CD14-positive monocyte (primary cell): Measurements from ENCODE around the gene IFI27L2. TPM values are rescaled to one million over a fixed set of nuclear protein-coding genes. Genes with fewer than 3 reads are reported as not detected.

Experiments used
- DNase-seq, 3 donors: peaks; one replicate each; pipeline ENCODE4 v3.0.0-alpha.2; 2011 to 2022
- H2AFZ ChIP-seq: 2 replicates; pipeline ENCODE4 v1.6.0; 2012; ENCODE audit warnings: mild to moderate bottlenecking, low read depth, low read length, inconsistent platforms; ENCODE audit not compliant: insufficient read depth, poor library complexity, severe bottlenecking
- H3K27ac ChIP-seq, 2 donors: 1 replicate in 1 of 2; 2 replicates in 1 of 2; pipeline ENCODE4 v1.5.1; 2012 to 2013; ENCODE audit warnings: low read length in 2 of 2, control low read depth in 1 of 2, inconsistent platforms in 1 of 2, low read depth in 1 of 2, mild to moderate bottlenecking in 1 of 2
- H3K27me3 ChIP-seq, 2 donors: one replicate each; pipeline versions ENCODE4 v1.6.0 to v1.6.1; 2011 to 2013; ENCODE audit warnings: low read length in 2 of 2; ENCODE audit not compliant: control insufficient read depth in 2 of 2, insufficient read depth in 2 of 2
- H3K36me3 ChIP-seq, 2 donors: replicated peaks in 1 of 2; 1 replicate in 1 of 2; 2 replicates in 1 of 2; pipeline versions ENCODE4 v1.5.1 to v1.6.1; 2012 to 2013; ENCODE audit warnings: low read length in 2 of 2, control low read depth in 1 of 2, inconsistent platforms in 1 of 2, mild to moderate bottlenecking in 1 of 2; ENCODE audit not compliant: insufficient read depth in 2 of 2, control insufficient read depth in 1 of 2
- H3K4me1 ChIP-seq, 2 donors: 1 replicate in 1 of 2; 2 replicates in 1 of 2; pipeline versions ENCODE4 v1.5.1 to v1.6.1; 2012 to 2013; ENCODE audit warnings: low read length in 2 of 2, control low read depth in 1 of 2, inconsistent platforms in 1 of 2, mild to moderate bottlenecking in 1 of 2, moderate library complexity in 1 of 2; ENCODE audit not compliant: insufficient read depth in 2 of 2, control insufficient read depth in 1 of 2
- H3K4me2 ChIP-seq: replicated peaks from 2 replicates; pipeline ENCODE3; 2012; ENCODE audit warnings: low read length, moderate library complexity, mild to moderate bottlenecking; ENCODE audit not compliant: poor library complexity, severe bottlenecking; ENCODE audit errors: extremely low read depth
- H3K4me3 ChIP-seq, 3 experiments: fragments of 200-600 bp in 1 of 3; sonication (generic) in 1 of 3; replicated peaks in 1 of 3; 1 replicate in 2 of 3; 2 replicates in 1 of 3; pipeline ENCODE4 v1.5.1; 2011 to 2013; ENCODE audit warnings: low read length in 3 of 3, mild to moderate bottlenecking in 3 of 3, control low read depth in 2 of 3, low read depth in 2 of 3, inconsistent platforms in 1 of 3, moderate library complexity in 1 of 3
- H3K79me2 ChIP-seq: 2 replicates; pipeline ENCODE4 v1.6.0; 2012; ENCODE audit warnings: mild to moderate bottlenecking, control low read depth, inconsistent platforms, low read length, moderate library complexity; ENCODE audit not compliant: insufficient read depth
- H3K9ac ChIP-seq: 2 replicates; pipeline ENCODE4 v1.6.0; 2017; ENCODE audit warnings: low read length, mild to moderate bottlenecking; ENCODE audit not compliant: insufficient read depth, poor library complexity, severe bottlenecking
- H3K9me3 ChIP-seq, 2 donors: replicated peaks in 1 of 2; 1 replicate in 1 of 2; 2 replicates in 1 of 2; pipeline versions ENCODE4 v1.5.1 to v1.6.1; 2012 to 2013; ENCODE audit warnings: low read length in 2 of 2, control low read depth in 1 of 2; ENCODE audit not compliant: control insufficient read depth in 1 of 2, insufficient read depth in 1 of 2
- H4K20me1 ChIP-seq: 2 replicates; pipeline ENCODE4 v1.6.0; 2012; ENCODE audit warnings: mild to moderate bottlenecking, low read length, control low read depth, moderate library complexity; ENCODE audit not compliant: insufficient read depth
- H3K27ac Mint-ChIP-seq, 7 donors: one replicate each; pipeline ENCODE4 v1.8.0; 2020; ENCODE audit warnings: mild to moderate bottlenecking in 7 of 7, mixed read lengths in 7 of 7, moderate library complexity in 6 of 7, inconsistent platforms in 2 of 7
- H3K27me3 Mint-ChIP-seq, 3 donors: one replicate each; pipeline ENCODE4 v1.8.0; 2021 to 2022; ENCODE audit warnings: low read depth in 3 of 3, mild to moderate bottlenecking in 3 of 3, mixed read lengths in 3 of 3, moderate library complexity in 3 of 3, inconsistent platforms in 1 of 3
- H3K36me3 Mint-ChIP-seq, 2 donors: one replicate each; pipeline ENCODE4 v1.8.0; 2020; ENCODE audit warnings: mixed read lengths in 2 of 2, inconsistent platforms in 1 of 2, mild to moderate bottlenecking in 1 of 2
- H3K4me1 Mint-ChIP-seq: one replicate; pipeline ENCODE4 v1.8.0; 2020; ENCODE audit warnings: mild to moderate bottlenecking, mixed read lengths
- H3K4me3 Mint-ChIP-seq, 2 donors: one replicate each; pipeline ENCODE4 v1.8.0; 2020; ENCODE audit warnings: mild to moderate bottlenecking in 2 of 2, mixed read lengths in 2 of 2, moderate library complexity in 1 of 2
- H3K9me3 Mint-ChIP-seq, 7 donors: one replicate each; pipeline ENCODE4 v1.8.0; 2020 to 2022; ENCODE audit warnings: mixed read lengths in 7 of 7, mild to moderate bottlenecking in 6 of 7, moderate library complexity in 6 of 7, inconsistent platforms in 2 of 7
- WGBS: methylation state at CpG from one replicate; pipeline ENCODE4 v1.1.5; 2013; ENCODE audit warnings: missing lambda C conversion rate; ENCODE audit not compliant: insufficient coverage; 5-methylcytosine and 5-hydroxymethylcytosine counted together
- intact Hi-C, 2 donors: fragments of 100-400 bp; cut with micrococcal nuclease; formaldehyde crosslinking; loops; one replicate each; pipeline versions ENCODE4 v1.15.0 to v1.15.1; 2023
- polyA plus RNA-seq, 3 donors: library from polyadenylated mRNA; depleted of rRNA in 1 of 3; unstranded in 2 of 3; stranded (reverse) in 1 of 3; fragments of 300-500 nt in 2 of 3; fragments of >200 nt in 1 of 3; fragmentation: Illumina TruSeq in 2 of 3; gene quantifications; 1 replicate in 2 of 3; 2 replicates in 1 of 3; pipeline ENCODE4 v1.2.3, GENCODE V29; 2012 to 2021
- TF ChIP-seq, protein P1 (sequence below): fragments of 200-600 bp; IDR thresholded peaks from one replicate; pipeline ENCODE4 v1.8.0; 2022; ENCODE audit warnings: antibody characterized with exemption, mild to moderate bottlenecking

The IFI27L2 gene
- polyA plus RNA-seq, 3 donors: 55.4 to 156 (median 96.1) TPM

DNA sequence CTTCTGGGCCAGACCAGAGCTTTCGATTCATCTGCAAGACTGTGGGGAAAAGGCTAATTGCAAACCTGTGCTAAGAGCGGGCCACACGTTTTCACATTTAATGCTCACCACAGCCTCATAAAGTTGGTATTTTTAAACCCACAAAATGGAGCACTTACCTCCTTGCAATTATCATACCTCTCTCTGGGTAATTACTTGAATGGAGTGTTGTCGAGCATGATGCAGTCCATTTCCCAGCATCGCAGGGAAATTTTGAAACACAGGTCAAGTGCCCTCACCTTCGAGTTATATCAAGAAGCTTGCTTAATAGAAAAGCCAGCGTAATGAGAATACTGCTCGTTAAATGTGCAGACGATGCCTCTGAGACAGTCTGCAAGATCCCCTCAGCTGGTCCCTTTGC is 8.8 kb upstream of the IFI27L2 start:
- intact Hi-C loops: loop anchor here in 1 of 2 donors (5.0 kb wide), 1 partner anchor 101 kb away; no protein-coding TSS in a partner anchor
- Mint-ChIP-seq H3K27ac (no peak overlapping the region), H3K36me3 (no peaks in the 10 kb centered on the region), H3K9me3 (peaks cover 4 to 13% (median 8%) of the 10 kb centered on the region in 7 donors), H3K4me1 (peaks cover 2% of the 10 kb centered on the region), H3K4me3 (no peak overlapping the region), H3K27me3 (peaks cover 3 to 15% (median 10%) of the 10 kb centered on the region in 3 donors)
- 93% methylated on average over 4 of the region's 9 CpGs for WGBS
- Histone ChIP-seq H3K27ac (no peak overlapping the region), H3K9ac (no peak overlapping the region), H3K36me3 (no peaks in the 10 kb centered on the region), H3K9me3 (peaks cover 0 to 5% of the 10 kb centered on the region in 2 donors), H3K4me3 (no peak overlapping the region), H2AFZ (no peak overlapping the region), H4K20me1 (no peaks in the 10 kb centered on the region), H3K4me1 (no peaks in the 10 kb centered on the region), H3K27me3 (no peaks in the 10 kb centered on the region), H3K4me2 (no peak overlapping the region), H3K79me2 (no peaks in the 10 kb centered on the region)
- no peak for DNase-seq
- TF ChIP-seq, protein P1, sequence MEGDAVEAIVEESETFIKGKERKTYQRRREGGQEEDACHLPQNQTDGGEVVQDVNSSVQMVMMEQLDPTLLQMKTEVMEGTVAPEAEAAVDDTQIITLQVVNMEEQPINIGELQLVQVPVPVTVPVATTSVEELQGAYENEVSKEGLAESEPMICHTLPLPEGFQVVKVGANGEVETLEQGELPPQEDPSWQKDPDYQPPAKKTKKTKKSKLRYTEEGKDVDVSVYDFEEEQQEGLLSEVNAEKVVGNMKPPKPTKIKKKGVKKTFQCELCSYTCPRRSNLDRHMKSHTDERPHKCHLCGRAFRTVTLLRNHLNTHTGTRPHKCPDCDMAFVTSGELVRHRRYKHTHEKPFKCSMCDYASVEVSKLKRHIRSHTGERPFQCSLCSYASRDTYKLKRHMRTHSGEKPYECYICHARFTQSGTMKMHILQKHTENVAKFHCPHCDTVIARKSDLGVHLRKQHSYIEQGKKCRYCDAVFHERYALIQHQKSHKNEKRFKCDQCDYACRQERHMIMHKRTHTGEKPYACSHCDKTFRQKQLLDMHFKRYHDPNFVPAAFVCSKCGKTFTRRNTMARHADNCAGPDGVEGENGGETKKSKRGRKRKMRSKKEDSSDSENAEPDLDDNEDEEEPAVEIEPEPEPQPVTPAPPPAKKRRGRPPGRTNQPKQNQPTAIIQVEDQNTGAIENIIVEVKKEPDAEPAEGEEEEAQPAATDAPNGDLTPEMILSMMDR: no peak

DNA sequence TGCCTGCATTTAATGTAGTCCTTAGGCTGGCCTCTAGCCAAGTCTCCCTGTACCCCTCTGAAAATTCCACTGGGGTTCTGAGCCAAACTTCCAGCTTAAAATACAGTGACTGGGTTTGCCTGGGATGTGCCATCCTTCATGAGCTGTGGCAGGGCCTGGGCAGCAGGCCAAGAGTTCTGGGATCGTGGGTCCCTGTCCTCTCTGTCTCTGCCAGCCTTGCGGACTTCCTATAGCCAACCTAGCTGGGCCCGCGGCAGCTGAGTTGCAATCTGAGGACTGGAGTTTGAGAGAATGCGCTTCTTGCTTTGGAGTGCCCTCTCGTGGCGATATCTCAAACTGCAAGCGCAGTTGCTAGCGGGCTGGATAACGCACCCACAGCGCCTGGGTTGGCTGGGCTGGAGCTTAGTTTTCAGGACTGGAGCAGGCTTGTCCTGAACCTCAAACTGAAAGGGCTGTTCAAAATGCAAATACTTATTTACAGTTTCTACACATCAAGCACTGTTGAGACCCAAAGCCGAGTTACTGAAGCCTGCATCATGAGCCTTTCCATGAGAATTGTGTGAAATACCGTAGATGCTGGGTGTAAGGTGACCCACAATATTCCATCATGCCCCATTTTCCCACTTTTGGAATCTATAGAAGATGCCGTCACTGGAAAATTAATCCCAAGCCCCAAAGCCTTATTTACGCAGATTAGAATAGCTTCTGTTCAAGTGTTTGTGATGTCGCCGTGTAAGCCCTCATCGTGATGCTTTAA is 7.3 kb upstream of the IFI27L2 start:
- Histone ChIP-seq H3K4me1 (no peaks in the 10 kb centered on the region), H3K79me2 (no peaks in the 10 kb centered on the region), H3K9me3 (peaks cover 0 to 5% of the 10 kb centered on the region in 2 donors), H2AFZ (peak overlapping the region; percentile 64), H3K4me2 (no peak overlapping the region), H4K20me1 (no peaks in the 10 kb centered on the region), H3K36me3 (no peaks in the 10 kb centered on the region), H3K9ac (no peak overlapping the region), H3K4me3 (no peak overlapping the region), H3K27me3 (no peaks in the 10 kb centered on the region), H3K27ac (no peak overlapping the region)
- peak; percentile 70 to 82 (median 76) for DNase-seq
- 31% methylated on average over 16 of the region's 18 CpGs for WGBS
- Mint-ChIP-seq H3K4me3 (no peak overlapping the region), H3K9me3 (peaks cover 4 to 13% (median 8%) of the 10 kb centered on the region in 7 donors), H3K27me3 (peaks cover 5 to 15% (median 13%) of the 10 kb centered on the region in 3 donors), H3K27ac (no peak overlapping the region), H3K36me3 (no peaks in the 10 kb centered on the region), H3K4me1 (peaks cover 2% of the 10 kb centered on the region)
- intact Hi-C loops: loop anchor here (2.0 to 5.0 kb wide), 2 partner anchors 99 to 100 kb away; no protein-coding TSS in a partner anchor
- TF ChIP-seq, protein P1: peak; percentile 96
